Stimulated activated naive CD8-positive, alpha-beta T cell treated with anti-CD3 and anti-CD28 coated beads, Interleukin-15, Interleukin-2, amounts not matched to agents 100 ng/mL and 50 ng/mL, for 24 hours (primary cell): ENCODE results near the gene TCF4.

ENCODE experiments used
- H3K27ac Mint-ChIP-seq: one replicate; pipeline ENCODE4 v1.8.0; 2021; ENCODE audit warnings: mild to moderate bottlenecking, mixed read lengths
- H3K27me3 Mint-ChIP-seq: one replicate; pipeline ENCODE4 v1.8.0; 2021; ENCODE audit warnings: mixed read lengths
- H3K36me3 Mint-ChIP-seq: one replicate; pipeline ENCODE4 v1.8.0; 2021; ENCODE audit warnings: low read depth, mixed read lengths
- H3K4me1 Mint-ChIP-seq: one replicate; pipeline ENCODE4 v1.8.0; 2021; ENCODE audit warnings: low read depth, mixed read lengths
- H3K4me3 Mint-ChIP-seq: one replicate; pipeline ENCODE4 v1.8.0; 2021; ENCODE audit warnings: mild to moderate bottlenecking, mixed read lengths
- H3K9me3 Mint-ChIP-seq: one replicate; pipeline ENCODE4 v1.8.0; 2021; ENCODE audit warnings: mixed read lengths

The TCF4 gene

GRCh38 chr18:55541571-55541970 lies 46.4 kb downstream of the TCF4 start:
- Mint-ChIP-seq H3K27ac (no peak overlapping the region), H3K27me3 (no peaks in the 10 kb centered on the region), H3K9me3 (no peaks in the 10 kb centered on the region), H3K4me3 (no peak overlapping the region), H3K36me3 (no peaks in the 10 kb centered on the region), H3K4me1 (no peaks in the 10 kb centered on the region)

GRCh38 chr18:55539240-55539639 lies 48.8 kb downstream of the TCF4 start:
- Mint-ChIP-seq H3K27ac (no peak overlapping the region), H3K36me3 (no peaks in the 10 kb centered on the region)

GRCh38 chr18:55534996-55535395 lies 53.0 kb downstream of the TCF4 start:
- no peak overlapping the region for H3K27ac Mint-ChIP-seq

More at GRCh38 chr18:55539240-55539639, 48.8 kb downstream of the TCF4 start:
- no peaks in the 10 kb centered on the region for H3K9me3 Mint-ChIP-seq
- no peaks in the 10 kb centered on the region for H3K27me3 Mint-ChIP-seq
- peaks cover 5% of the 10 kb centered on the region for H3K4me1 Mint-ChIP-seq
- H3K4me3 Mint-ChIP-seq: no peak overlapping the region

GRCh38 chr18:55534547-55534946 lies 53.4 kb downstream of the TCF4 start:
- no peak overlapping the region for H3K27ac Mint-ChIP-seq
- H3K4me3 Mint-ChIP-seq: no peak overlapping the region
- no peaks in the 10 kb centered on the region for H3K36me3 Mint-ChIP-seq
- H3K4me1 Mint-ChIP-seq: peaks cover 5% of the 10 kb centered on the region
- H3K9me3 Mint-ChIP-seq: no peaks in the 10 kb centered on the region
- no peaks in the 10 kb centered on the region for H3K27me3 Mint-ChIP-seq

More at GRCh38 chr18:55534996-55535395, 53.0 kb downstream of the TCF4 start:
- Mint-ChIP-seq H3K27me3 (no peaks in the 10 kb centered on the region), H3K4me1 (peaks cover 5% of the 10 kb centered on the region), H3K9me3 (no peaks in the 10 kb centered on the region), H3K36me3 (no peaks in the 10 kb centered on the region), H3K4me3 (no peak overlapping the region)

- Mint-ChIP-seq H3K4me1 (peaks cover 5% of the 10 kb centered on the region), H3K27me3 (no peaks in the 10 kb centered on the region), H3K27ac (no peak overlapping the region), H3K9me3 (no peaks in the 10 kb centered on the region), H3K4me3 (no peak overlapping the region), H3K36me3 (no peaks in the 10 kb centered on the region)
Measured at GRCh38 chr18:55530166-55530565, 57.8 kb downstream of the TCF4 start.

GRCh38 chr18:55529581-55529980 lies 58.4 kb downstream of the TCF4 start:
- no peaks in the 10 kb centered on the region for H3K36me3 Mint-ChIP-seq
- H3K27ac Mint-ChIP-seq: no peak overlapping the region
- no peak overlapping the region for H3K4me3 Mint-ChIP-seq
- H3K27me3 Mint-ChIP-seq: no peaks in the 10 kb centered on the region
- peaks cover 1% of the 10 kb centered on the region for H3K4me1 Mint-ChIP-seq
- H3K9me3 Mint-ChIP-seq: no peaks in the 10 kb centered on the region

- Mint-ChIP-seq H3K9me3 (no peaks in the 10 kb centered on the region), H3K4me3 (no peak overlapping the region), H3K27me3 (no peaks in the 10 kb centered on the region), H3K36me3 (no peaks in the 10 kb centered on the region), H3K27ac (no peak overlapping the region), H3K4me1 (no peaks in the 10 kb centered on the region)
Measured at GRCh38 chr18:55525845-55526244, 62.1 kb downstream of the TCF4 start.

- Mint-ChIP-seq H3K4me1 (no peaks in the 10 kb centered on the region), H3K27me3 (no peaks in the 10 kb centered on the region), H3K9me3 (no peaks in the 10 kb centered on the region), H3K27ac (no peak overlapping the region), H3K36me3 (no peaks in the 10 kb centered on the region), H3K4me3 (no peak overlapping the region)
Measured at GRCh38 chr18:55524353-55525073, 63.5 kb downstream of the TCF4 start.

GRCh38 chr18:55523001-55523400 lies 65.0 kb downstream of the TCF4 start:
- Mint-ChIP-seq H3K27ac (no peak overlapping the region), H3K36me3 (no peaks in the 10 kb centered on the region), H3K27me3 (no peaks in the 10 kb centered on the region), H3K4me1 (no peaks in the 10 kb centered on the region), H3K9me3 (no peaks in the 10 kb centered on the region), H3K4me3 (no peak overlapping the region)

GRCh38 chr18:55522011-55522410 lies 66.0 kb downstream of the TCF4 start:
- no peaks in the 10 kb centered on the region for H3K27me3 Mint-ChIP-seq
- no peaks in the 10 kb centered on the region for H3K4me1 Mint-ChIP-seq
- H3K27ac Mint-ChIP-seq: no peak overlapping the region
- H3K9me3 Mint-ChIP-seq: no peaks in the 10 kb centered on the region
- no peaks in the 10 kb centered on the region for H3K36me3 Mint-ChIP-seq
- H3K4me3 Mint-ChIP-seq: no peak overlapping the region

GRCh38 chr18:55517055-55517454 lies 70.9 kb downstream of the TCF4 start:
- no peak overlapping the region for H3K4me3 Mint-ChIP-seq
- no peaks in the 10 kb centered on the region for H3K36me3 Mint-ChIP-seq
- no peaks in the 10 kb centered on the region for H3K4me1 Mint-ChIP-seq
- no peaks in the 10 kb centered on the region for H3K9me3 Mint-ChIP-seq
- H3K27me3 Mint-ChIP-seq: no peaks in the 10 kb centered on the region
- no peak overlapping the region for H3K27ac Mint-ChIP-seq

GRCh38 chr18:55515941-55516710 lies 71.9 kb downstream of the TCF4 start:
- Mint-ChIP-seq H3K4me3 (no peak overlapping the region), H3K4me1 (peaks cover under 1% of the 10 kb centered on the region), H3K36me3 (no peaks in the 10 kb centered on the region), H3K27ac (no peak overlapping the region), H3K27me3 (no peaks in the 10 kb centered on the region), H3K9me3 (no peaks in the 10 kb centered on the region)

GRCh38 chr18:55515214-55515613 lies 72.8 kb downstream of the TCF4 start:
- peaks cover 3% of the 10 kb centered on the region for H3K9me3 Mint-ChIP-seq
- H3K4me3 Mint-ChIP-seq: no peak overlapping the region
- H3K27ac Mint-ChIP-seq: no peak overlapping the region
- H3K4me1 Mint-ChIP-seq: peaks cover 8% of the 10 kb centered on the region
- H3K27me3 Mint-ChIP-seq: no peaks in the 10 kb centered on the region
- no peaks in the 10 kb centered on the region for H3K36me3 Mint-ChIP-seq

- no peak overlapping the region for H3K4me3 Mint-ChIP-seq
- H3K4me1 Mint-ChIP-seq: peaks cover 18% of the 10 kb centered on the region
- H3K36me3 Mint-ChIP-seq: no peaks in the 10 kb centered on the region
- H3K27ac Mint-ChIP-seq: no peak overlapping the region
- H3K9me3 Mint-ChIP-seq: peaks cover 3% of the 10 kb centered on the region
- H3K27me3 Mint-ChIP-seq: no peaks in the 10 kb centered on the region
Measured at GRCh38 chr18:55513161-55513560, 74.8 kb downstream of the TCF4 start.

- H3K4me1 Mint-ChIP-seq: peaks cover 19% of the 10 kb centered on the region
- H3K27ac Mint-ChIP-seq: no peak overlapping the region
- peaks cover 3% of the 10 kb centered on the region for H3K9me3 Mint-ChIP-seq
- no peaks in the 10 kb centered on the region for H3K27me3 Mint-ChIP-seq
- peak overlapping the region; percentile 51 for H3K4me3 Mint-ChIP-seq
- H3K36me3 Mint-ChIP-seq: no peaks in the 10 kb centered on the region
Measured at GRCh38 chr18:55511277-55511676, 76.7 kb downstream of the TCF4 start.
